Stimulated activated CD4-positive, alpha-beta T cell treated with anti-CD3 and anti-CD28 coated beads, Interleukin-4, amount 100 ng/mL, for 48 hours (primary cell): ENCODE measurements around the gene RPS6KL1.

ENCODE experiments used
- DNase-seq, 2 donors: peaks; one replicate each; pipeline ENCODE4 v3.0.0-alpha.2; 2020; ENCODE audit warnings: low read depth in 2 of 2

RPS6KL1 gene

DNA sequence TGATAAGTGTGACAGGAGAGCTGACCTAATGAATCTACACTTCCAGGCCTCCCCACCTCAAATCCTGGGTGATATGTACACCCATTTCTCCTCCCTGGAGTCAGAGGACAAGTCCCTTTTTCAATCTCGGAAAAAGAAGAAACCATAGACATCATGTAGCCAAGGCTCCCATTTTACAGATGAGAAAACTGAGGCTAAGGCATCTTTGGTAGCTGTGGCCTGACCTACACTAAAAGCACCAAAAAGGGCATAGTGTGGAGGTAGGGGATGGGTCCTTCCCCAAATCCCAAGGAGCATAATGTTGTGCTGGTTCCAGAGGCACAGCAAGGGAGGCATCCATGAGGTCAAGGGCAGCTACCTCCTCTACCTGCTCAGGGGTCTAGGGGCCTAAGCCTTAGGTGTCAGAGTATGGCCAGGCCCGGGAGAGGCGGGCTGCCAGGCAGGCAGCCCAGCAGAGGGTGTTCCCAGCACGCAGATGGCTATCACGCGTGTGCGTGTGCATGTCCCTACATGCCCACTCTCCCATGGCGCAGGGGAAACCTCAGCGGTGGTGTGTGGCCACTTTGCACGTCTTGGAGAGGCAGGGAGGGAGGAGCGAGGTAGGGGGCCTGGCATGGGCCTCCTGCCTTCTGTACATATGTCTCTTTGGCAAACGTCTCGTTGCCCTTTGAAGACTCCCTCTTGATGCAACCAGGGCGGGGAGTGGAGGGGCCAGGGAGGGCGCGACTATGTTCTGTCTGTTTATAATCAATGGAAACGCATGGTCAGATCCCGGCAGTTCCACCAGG is 29.8 kb upstream of the RPS6KL1 start:
- DNase-seq: no peak

DNA sequence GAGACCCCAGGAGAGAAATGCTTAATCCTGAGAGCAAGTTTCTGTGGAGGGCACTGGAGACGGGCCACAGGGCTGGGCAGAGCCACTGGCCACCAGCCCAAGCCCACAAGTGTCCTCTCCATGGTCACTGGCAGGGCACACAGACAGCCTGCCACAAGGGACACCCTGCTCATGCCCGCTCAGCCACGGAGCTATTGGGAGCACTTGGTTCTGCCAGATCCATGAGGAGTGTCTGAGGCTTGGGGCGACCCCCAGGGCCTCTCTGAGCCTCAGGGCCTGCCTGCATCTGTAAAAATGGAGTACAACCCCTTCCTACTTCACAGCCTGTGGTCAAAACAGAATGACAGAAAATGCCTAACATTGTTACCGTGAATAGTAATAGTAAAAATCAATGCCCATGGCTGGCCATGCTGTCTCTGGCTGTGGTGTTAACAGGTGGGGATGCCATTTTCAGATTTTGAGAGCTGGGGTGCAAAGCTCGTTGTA is 29.2 kb upstream of the RPS6KL1 start:
- DNase-seq: no peak

- no peak for DNase-seq
Observed at GRCh38 chr14:74951443-74952179, 28.6 kb upstream of the RPS6KL1 start.

DNA sequence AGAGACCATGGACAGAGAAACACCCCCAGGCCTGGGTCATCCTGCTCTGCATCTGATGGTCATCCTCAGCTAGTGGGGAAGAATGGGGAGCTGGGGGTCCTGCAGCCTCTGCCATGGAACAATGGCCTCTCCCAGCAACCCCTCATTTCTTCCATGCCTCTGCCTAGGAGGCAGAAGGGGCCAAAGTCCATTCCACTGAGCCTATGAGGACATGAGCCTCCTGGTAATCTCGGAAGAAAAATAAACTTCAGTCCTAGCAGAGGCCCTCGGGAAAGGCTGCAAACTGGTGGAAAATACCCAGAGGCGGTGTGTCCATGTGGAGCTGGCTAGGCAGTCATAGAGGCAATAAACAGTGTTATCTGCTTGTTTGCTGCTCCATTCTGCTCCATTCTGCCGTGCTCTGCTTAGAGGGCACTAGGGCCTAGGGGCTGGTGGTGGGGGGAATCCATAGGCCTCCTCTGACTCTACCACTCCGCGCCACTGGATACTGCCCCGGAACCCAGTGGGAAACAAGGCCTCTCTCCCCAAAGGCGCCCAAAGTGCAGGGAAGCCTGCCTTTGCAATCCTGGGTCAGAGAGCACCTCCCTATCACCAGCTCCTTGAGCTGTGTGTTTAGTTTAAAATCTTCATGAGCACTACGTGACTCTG is 27.9 kb upstream of the RPS6KL1 start:
- DNase-seq: no peak

DNA sequence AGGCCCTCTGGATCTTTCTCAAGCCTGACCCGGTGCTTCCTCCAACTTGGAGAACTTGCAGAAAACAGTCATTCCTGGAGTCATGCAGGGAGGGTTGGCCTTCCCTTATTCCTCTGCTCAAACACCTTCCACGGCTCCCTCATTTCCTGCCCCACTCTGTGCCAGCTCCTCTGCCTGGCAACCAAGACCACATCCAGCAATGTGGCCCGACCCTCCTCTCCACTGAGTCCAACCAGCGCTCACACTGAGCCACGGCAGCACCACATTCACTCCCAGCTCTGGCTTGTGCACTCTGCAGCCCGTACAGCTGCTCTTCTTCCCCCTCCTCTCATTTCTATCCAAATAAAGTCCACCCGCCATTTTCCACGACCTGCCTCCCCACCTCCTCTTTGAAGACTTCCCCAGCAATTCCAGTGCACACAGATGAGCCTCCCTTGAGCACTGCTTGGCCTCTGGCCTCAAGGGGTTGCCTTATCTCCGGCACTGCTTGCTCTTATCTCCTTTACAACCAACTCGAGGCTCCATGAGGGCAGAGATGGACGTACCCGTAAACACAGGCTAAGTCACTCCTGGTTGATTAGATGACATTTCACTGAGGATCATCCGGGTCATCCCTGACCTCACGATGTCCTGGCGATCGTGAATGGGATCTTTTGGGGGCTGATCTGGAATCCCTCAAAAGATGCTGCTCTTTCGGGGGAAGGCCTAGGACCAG is 27.0 kb upstream of the RPS6KL1 start:
- no peak for DNase-seq

- no peak for DNase-seq
Observed at GRCh38 chr14:74949191-74949601, 26.1 kb upstream of the RPS6KL1 start.

DNA sequence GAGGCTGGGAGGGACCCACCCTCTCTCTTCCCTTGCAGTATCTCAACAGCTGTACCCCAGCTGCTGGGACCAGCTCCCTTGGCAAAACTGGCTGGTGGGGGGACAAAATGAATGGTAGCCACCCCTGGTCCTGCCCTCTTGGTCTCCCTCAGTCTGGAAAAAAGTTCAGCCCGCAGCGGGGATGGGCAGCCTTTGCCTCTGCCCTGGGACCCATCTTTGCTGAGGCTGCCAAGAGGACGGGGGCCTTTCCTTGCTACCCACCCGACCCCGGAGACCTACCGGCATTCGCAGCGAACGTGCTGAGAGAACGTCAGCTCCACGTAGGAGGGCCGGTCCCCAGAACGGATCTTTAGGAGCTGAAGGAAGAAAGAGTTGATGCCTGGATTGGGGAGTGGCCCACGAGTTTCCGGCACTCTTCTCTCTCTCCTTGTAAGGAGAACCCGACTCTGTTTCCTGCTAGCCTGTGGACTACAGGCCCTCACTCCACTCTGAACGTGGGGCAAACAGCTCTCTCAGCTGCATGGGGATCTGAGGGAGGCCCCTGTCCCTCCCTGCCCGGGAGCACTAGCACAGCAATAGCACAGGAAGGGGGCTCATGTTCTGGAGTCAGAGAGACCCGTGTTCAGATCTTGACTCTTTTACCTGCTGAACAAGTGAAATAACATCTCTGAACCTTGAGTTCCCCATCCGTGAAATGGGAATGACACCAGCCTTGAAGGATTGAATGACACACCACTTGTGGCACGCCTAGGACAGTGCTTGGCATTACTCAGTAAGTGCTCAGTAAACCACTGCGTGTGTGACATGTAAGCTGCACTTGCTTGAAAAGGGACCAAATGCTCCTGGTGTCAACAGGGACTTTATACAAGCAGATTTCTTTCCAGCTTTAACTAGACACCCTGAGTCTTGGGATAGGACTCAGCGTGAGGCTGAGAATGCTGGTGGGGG is 25.4 kb upstream of the RPS6KL1 start:
- no peak for DNase-seq

- DNase-seq: no peak
Observed at GRCh38 chr14:74947353-74948227, 24.5 kb upstream of the RPS6KL1 start.

- DNase-seq: no peak
Observed at GRCh38 chr14:74946659-74947281, 23.7 kb upstream of the RPS6KL1 start.

DNA sequence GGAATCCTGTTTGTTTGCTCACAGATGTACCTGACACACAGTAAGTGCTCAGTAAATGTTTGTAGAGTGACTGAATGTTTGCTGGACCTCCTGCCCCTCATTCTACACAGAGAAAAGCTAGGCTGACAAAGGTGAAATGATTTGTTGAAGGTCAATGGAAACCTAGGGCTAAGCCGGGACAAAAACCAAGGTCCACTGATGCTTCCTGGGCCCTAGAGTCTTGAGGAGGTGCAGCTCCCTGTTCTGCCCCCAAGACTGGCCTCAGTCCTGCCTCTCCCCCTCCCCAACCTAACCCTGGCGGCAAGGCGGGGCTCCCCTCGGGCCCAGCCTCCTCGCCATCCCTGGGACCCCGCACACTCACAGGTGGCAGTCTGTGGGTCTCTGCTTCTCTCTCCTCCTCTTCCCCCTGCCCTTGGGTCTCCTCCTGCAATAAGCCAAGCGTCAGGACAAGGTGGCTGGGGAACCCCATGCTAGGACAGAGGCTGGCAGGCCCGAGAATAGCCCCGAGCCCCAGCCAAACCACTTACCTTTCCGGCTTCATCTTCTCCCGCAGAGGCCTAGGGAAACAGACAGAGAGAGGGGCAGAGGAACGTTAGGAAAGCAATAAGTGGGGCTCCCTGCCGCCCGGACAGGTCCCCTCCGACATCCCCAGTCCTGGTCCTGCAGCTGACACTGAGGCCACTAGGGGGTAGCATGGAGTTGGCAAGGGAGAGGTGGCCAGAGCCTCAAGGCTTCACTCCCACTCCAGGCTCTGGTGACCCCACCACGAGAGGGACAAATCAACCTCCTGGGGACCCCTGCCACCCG is 23.0 kb upstream of the RPS6KL1 start:
- peak; percentile 74 to 78 for DNase-seq

DNA sequence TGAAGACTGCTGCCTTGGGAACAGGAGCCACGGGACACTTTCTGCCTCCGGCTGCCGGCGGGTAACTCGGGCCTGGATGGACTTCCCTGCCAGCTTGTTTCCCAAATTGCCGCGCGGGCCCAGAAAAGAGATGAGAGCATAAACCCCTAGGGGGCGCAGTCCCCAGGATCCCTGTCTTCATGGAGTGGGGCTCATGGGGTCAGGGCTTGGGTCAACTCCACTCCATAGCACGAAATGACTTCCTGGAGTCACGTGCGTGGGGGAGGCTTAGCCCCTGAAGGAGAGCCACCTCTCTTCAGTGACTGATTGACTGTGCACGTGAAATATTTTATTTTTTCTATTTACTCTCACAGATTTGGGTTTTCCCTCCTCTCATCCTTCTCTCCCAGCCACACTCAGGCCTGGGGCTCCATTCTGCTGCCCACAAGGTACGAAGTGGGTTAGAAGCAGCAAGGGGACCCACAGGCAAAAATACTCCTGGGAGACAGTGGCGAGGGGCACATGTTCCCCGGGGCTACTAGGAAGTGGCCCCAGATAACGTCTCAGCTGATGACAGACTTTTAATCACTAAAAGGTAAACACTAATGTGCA is 22.3 kb upstream of the RPS6KL1 start:
- DNase-seq: peak in 1 of 2 donors; percentile 28

- DNase-seq: no peak
Observed at GRCh38 chr14:74942608-74943007, 19.5 kb upstream of the RPS6KL1 start.

- no peak for DNase-seq
Observed at GRCh38 chr14:74942181-74942580, 19.1 kb upstream of the RPS6KL1 start.

DNA sequence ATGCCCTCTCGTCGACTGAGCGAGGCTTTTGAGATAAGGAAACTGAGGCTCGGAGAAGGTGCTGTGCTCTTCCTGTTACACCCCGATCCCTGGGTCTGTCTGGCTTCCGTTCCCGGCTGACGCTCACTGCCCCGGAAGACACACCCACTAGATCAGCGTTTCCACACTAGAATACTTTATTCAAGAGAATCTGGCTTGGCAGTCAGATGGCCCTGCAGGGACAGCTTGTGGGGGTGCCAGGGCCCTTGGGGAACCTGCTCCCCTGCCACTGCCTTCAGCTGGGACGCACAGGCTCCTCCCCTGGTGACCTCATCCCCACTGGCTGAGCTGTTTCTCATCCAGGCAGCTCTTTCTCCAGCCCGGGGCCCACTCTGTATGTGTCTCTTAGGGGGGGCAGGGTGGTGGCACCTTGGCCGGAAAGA is 18.6 kb upstream of the RPS6KL1 start:
- DNase-seq: peak; percentile 51 to 56

DNA sequence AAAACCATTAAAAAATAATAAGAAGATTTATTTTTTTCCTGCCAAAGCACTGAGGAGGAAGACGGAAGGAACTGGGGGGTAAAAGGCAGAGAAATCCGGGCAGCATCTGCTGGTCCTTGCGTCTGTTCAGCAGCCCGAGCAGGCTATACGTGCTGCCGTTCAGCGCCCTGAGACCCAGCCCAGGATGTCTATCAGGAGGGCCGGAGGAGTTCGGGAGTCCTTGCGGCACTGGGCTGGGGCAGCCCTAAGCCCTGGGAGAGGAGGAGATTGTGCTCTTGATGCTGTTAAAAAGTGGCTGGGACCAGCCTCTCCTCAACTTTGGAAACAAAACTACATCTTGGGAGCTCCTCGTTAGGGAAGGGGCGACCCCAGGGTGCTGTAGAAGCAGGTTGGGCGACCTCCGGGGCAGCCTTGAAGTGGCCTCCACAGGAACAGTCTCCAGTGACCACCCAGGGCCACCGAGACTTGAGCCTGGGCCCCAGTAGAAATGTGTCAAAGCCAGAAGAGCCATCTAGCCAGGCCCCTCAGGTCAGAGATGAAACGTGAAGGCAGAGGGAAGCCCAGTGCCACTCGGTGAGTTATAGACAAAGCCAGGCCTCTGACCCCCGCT is 18.0 kb upstream of the RPS6KL1 start:
- DNase-seq: no peak

DNA sequence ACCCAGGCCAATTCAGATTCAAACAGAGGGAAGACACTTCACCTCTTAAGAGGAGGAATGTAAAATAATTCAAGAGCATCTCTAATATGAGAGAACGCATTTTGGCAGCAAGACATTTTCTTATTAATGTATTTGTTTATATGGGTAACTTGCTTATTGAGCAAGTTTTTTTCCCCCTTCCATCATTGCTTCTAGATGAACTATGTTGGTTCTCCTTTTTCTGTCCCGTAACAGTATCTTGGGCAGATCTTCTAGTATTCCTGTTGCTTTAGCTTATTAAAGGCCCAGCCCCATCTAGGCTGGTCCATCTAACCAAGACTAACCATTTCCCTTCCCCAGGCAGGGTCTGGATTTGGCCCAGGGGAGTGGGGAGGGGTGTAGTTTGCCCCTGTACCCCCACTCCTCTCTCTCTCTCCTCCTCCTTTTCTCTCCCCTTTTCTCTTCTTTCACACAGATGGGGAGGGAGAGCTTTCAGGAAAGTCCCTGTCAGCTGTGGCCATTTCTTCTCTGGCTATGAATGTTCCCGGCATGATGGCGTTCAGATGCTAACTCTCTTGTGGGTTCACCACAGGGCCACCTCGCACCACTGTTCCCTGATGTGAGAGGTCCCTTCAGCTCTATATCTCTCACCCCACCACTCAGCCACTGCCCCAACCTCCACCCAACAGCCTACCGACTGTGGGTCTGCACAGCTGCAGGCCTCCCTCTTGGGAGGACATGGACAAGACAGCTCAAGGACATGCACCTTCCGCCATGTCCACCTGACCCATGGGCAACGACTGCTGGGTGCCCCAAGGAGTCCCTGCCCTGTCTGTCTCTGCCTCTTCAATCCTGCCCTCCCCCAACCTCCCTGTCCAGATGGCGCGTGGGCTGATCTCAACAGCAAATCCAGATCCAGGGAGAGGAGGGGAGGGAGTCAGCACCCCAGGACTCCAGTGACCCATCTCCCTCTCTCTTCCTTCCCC is 15.8 kb upstream of the RPS6KL1 start:
- DNase-seq: no peak
